ENCODE data around the gene CD79B.

DNA sequence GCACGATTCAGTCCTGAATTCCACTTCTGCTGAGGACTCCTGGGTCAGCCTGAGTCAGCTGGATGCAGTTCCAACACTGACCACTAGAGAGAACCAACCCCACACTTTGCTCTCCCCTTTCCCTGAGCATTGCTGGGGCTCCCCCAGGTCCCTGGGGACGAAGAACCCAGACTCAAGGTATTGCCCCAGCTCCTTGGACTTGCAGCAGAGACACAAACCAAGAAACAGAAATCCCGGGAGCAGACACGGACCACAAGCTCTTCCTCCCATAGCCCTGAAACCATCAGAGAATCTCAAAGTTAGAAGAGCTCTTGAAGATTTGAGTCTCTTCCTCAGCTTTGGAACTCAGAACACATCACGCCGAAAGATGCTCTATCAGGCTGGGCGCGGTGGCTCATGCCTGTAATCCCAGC, 12.8 kb downstream of the CD79B start:
- TF ChIP-seq, protein P1, sequence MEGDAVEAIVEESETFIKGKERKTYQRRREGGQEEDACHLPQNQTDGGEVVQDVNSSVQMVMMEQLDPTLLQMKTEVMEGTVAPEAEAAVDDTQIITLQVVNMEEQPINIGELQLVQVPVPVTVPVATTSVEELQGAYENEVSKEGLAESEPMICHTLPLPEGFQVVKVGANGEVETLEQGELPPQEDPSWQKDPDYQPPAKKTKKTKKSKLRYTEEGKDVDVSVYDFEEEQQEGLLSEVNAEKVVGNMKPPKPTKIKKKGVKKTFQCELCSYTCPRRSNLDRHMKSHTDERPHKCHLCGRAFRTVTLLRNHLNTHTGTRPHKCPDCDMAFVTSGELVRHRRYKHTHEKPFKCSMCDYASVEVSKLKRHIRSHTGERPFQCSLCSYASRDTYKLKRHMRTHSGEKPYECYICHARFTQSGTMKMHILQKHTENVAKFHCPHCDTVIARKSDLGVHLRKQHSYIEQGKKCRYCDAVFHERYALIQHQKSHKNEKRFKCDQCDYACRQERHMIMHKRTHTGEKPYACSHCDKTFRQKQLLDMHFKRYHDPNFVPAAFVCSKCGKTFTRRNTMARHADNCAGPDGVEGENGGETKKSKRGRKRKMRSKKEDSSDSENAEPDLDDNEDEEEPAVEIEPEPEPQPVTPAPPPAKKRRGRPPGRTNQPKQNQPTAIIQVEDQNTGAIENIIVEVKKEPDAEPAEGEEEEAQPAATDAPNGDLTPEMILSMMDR (IDR thresholded peaks at IDR 0.05) = peak; percentile 85 to 97 (median 87)
- TF ChIP-seq POLR2A (IDR thresholded peaks at IDR 0.05) = no peak

Measured in testis (tissue), 2 donors.